ENCODE measurements around the gene GLIS1. TPM values are rescaled to one million over a fixed set of nuclear protein-coding genes. Genes with fewer than 3 reads are reported as not detected.

GLIS1 gene
- total RNA-seq, 1 experiment from 2014 or later = not detected

- DNase-seq (ENCODE audit: low spot score) = no peak
Observed at GRCh38 chr1:53638360-53639035, 100.5 kb downstream of the GLIS1 start.

GRCh38 chr1:53637511-53638359 lies 101.2 kb downstream of the GLIS1 start:
- DNase-seq (ENCODE audit: low spot score) = no peak

- DNase-seq (ENCODE audit: low spot score) = no peak
Observed at GRCh38 chr1:53636621-53637171, 102.3 kb downstream of the GLIS1 start.

GRCh38 chr1:53634571-53634979 lies 104.4 kb downstream of the GLIS1 start:
- DNase-seq (ENCODE audit: low spot score) = no peak

- no peak for DNase-seq (ENCODE audit: low spot score)
Observed at GRCh38 chr1:53633073-53633704, 105.8 kb downstream of the GLIS1 start.

GRCh38 chr1:53631622-53632310 lies 107.2 kb downstream of the GLIS1 start:
- DNase-seq (ENCODE audit: low spot score) = no peak

- DNase-seq (ENCODE audit: low spot score) = no peak
Observed at GRCh38 chr1:53629101-53629691, 109.8 kb downstream of the GLIS1 start.

GRCh38 chr1:53628286-53628955 lies 110.5 kb downstream of the GLIS1 start:
- DNase-seq (ENCODE audit: low spot score) = no peak

GRCh38 chr1:53627666-53628065 lies 111.3 kb downstream of the GLIS1 start:
- DNase-seq (ENCODE audit: low spot score) = no peak

GRCh38 chr1:53627031-53627430 lies 111.9 kb downstream of the GLIS1 start:
- no peak for DNase-seq (ENCODE audit: low spot score)

GRCh38 chr1:53626616-53627015 lies 112.3 kb downstream of the GLIS1 start:
- DNase-seq (ENCODE audit: low spot score) = no peak

- DNase-seq (ENCODE audit: low spot score) = no peak
Observed at GRCh38 chr1:53625766-53626520, 113.0 kb downstream of the GLIS1 start.

GRCh38 chr1:53625049-53625448 lies 113.9 kb downstream of the GLIS1 start:
- DNase-seq (ENCODE audit: low spot score) = no peak

GRCh38 chr1:53622531-53622930 lies 116.4 kb downstream of the GLIS1 start:
- no peak for DNase-seq (ENCODE audit: low spot score)

GRCh38 chr1:53621144-53621543 lies 117.8 kb downstream of the GLIS1 start:
- DNase-seq (ENCODE audit: low spot score) = no peak

- no peak for DNase-seq (ENCODE audit: low spot score)
Observed at GRCh38 chr1:53620061-53620855, 118.7 kb downstream of the GLIS1 start.

GRCh38 chr1:53619367-53620060 lies 119.5 kb downstream of the GLIS1 start:
- no peak for DNase-seq (ENCODE audit: low spot score)

All from HT-29 (cell line).